Transverse colon (tissue), 3 donors: ENCODE measurements around the gene NPLOC4.

Source experiments
- CTCF ChIP-seq, 5 experiments: fragments of 200-600 bp in 3 of 5; fragments of 450-650 bp in 2 of 5; sonication (generic) in 3 of 5; IDR thresholded peaks; 1 replicate in 2 of 5; 2 replicates in 3 of 5; pipeline ENCODE4 v1.5.1; 2016 to 2017; ENCODE audit warnings: antibody characterized with exemption in 5 of 5, inconsistent platforms in 3 of 5, mild to moderate bottlenecking in 2 of 5, moderate library complexity in 1 of 5
- EP300 ChIP-seq: sonication (generic); formaldehyde crosslinking; IDR thresholded peaks from one replicate; pipeline ENCODE4 v1.6.1; 2017; ENCODE audit warnings: antibody characterized with exemption, low read depth
- POLR2A ChIP-seq: fragments of 450-650 bp; IDR thresholded peaks from one replicate; pipeline ENCODE4 v1.6.1; 2016; ENCODE audit warnings: antibody characterized with exemption, mild to moderate bottlenecking, moderate library complexity

DNA sequence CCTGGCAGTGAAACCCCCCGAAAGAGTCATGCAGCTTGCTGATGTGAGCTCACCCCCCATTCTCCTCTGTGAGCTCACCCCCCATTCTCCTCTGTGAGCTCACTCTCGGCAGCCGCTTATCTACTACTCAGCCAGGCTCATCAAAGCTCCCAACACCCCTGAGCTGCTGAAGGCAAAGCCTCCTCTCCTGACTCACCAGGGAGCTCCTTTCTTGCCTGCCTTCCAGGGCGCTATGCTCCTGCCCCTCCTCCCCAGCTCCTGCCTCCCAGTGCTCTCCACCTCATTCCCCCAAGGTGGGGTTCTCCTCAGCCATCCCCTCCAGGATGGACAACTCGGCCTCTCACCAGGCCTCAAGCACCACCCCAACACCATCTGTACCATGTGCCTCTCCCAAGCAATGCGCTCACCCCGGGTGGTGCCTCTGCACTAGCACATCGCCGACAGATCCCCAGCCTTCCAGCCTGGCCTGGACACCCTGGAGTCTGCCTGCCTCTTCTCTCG lies 57.0 kb downstream of the NPLOC4 start:
- no peak for TF ChIP-seq CTCF (IDR thresholded peaks at IDR 0.05)
- TF ChIP-seq EP300 = no peak
- TF ChIP-seq POLR2A = no peak
